WTC11 (cell line): ENCODE results near the gene MRPL33. TPM values are rescaled to one million over a fixed set of nuclear protein-coding genes. Genes with fewer than 3 reads are reported as not detected.
A peak's percentile ranks its signal among the peaks of the same experiment; 100 is the strongest.

Experiments used
- ATAC-seq: fragments of 200-7000 bp; cut with Tn5 transposase; 2 replicates; pipeline ENCODE4 v1.10.0; 2021; ENCODE audit warnings: mild to moderate bottlenecking, moderate library complexity
- CTCF ChIA-PET: fragments of 300-600 bp; sonication (Branson Sonifier 250); formaldehyde crosslinking; loops from one replicate; lab custom pipeline; 2021; ENCODE audit warnings: antibody characterized with exemption; lab: Charles Lee
- POLR2A ChIA-PET: fragments of 350-600 bp; sonication (Branson Sonifier 250); formaldehyde crosslinking; loops from one replicate; lab custom pipeline; 2021; ENCODE audit warnings: antibody characterized with exemption; lab: Charles Lee
- DNase-seq: peaks from one replicate; pipeline ENCODE4 v3.0.0; 2021; ENCODE audit warnings: low spot score
- H3K27ac Mint-ChIP-seq: 2 replicates; pipeline ENCODE4 v1.8.0; 2021; ENCODE audit warnings: mixed read lengths
- H3K27me3 Mint-ChIP-seq: 2 replicates; pipeline ENCODE4 v1.8.0; 2021; ENCODE audit warnings: low read depth, mild to moderate bottlenecking, moderate library complexity, mixed read lengths
- H3K36me3 Mint-ChIP-seq: 2 replicates; pipeline ENCODE4 v1.8.0; 2021; ENCODE audit warnings: mixed read lengths
- H3K4me1 Mint-ChIP-seq: 2 replicates; pipeline ENCODE4 v1.8.0; 2022; ENCODE audit warnings: mixed read lengths
- H3K4me3 Mint-ChIP-seq: 2 replicates; pipeline ENCODE4 v1.8.0; 2021; ENCODE audit warnings: mild to moderate bottlenecking, moderate library complexity, mixed read lengths
- H3K9me3 Mint-ChIP-seq: 2 replicates; pipeline ENCODE4 v1.8.0; 2021; ENCODE audit warnings: mixed read lengths
- ATF1 ChIP-seq: sonication (generic); formaldehyde crosslinking; IDR thresholded peaks from 2 replicates; pipeline ENCODE4 v1.8.1; 2023; ENCODE audit warnings: mild to moderate bottlenecking, moderate library complexity, missing genetic modification reagents
- CREB1 ChIP-seq: sonication (generic); formaldehyde crosslinking; IDR thresholded peaks from 2 replicates; pipeline ENCODE4 v1.8.0; 2023; ENCODE audit warnings: mild to moderate bottlenecking, missing genetic modification reagents
- FOXJ3 ChIP-seq: sonication (generic); formaldehyde crosslinking; IDR thresholded peaks from 2 replicates; pipeline ENCODE4 v1.9.0; 2021; ENCODE audit warnings: missing genetic modification reagents, mild to moderate bottlenecking, borderline replicate concordance
- GRHL2 ChIP-seq: fragments of 250-450 bp; sonication (Bioruptor Pico); IDR thresholded peaks from 2 replicates; pipeline ENCODE4 v1.8.0; 2022; ENCODE audit warnings: mild to moderate bottlenecking, moderate library complexity; ENCODE audit not compliant: insufficient replicate concordance, severe bottlenecking
- GTF2I ChIP-seq: fragments of 250-450 bp; sonication (Bioruptor Pico); conservative IDR thresholded peaks from 2 replicates; pipeline ENCODE4 v1.4.0; 2021; ENCODE audit warnings: mild to moderate bottlenecking
- HMGA2 ChIP-seq: fragments of 250-450 bp; sonication (Bioruptor Pico); IDR thresholded peaks from 2 replicates; pipeline ENCODE4 v1.4.0; 2021; ENCODE audit warnings: mild to moderate bottlenecking, moderate library complexity
- IRF2 ChIP-seq: sonication (generic); formaldehyde crosslinking; IDR thresholded peaks from 2 replicates; pipeline ENCODE4 v1.8.0; 2022; ENCODE audit warnings: low read depth, missing genetic modification reagents, borderline replicate concordance
- JAZF1 ChIP-seq: fragments of 250-450 bp; sonication (Bioruptor Pico); IDR thresholded peaks from 2 replicates; pipeline ENCODE4 v1.9.0; 2021; ENCODE audit warnings: moderate library complexity, mild to moderate bottlenecking, inconsistent platforms
- JUN ChIP-seq: sonication (generic); formaldehyde crosslinking; IDR thresholded peaks from 2 replicates; pipeline ENCODE4 v1.8.0; 2023; ENCODE audit warnings: mild to moderate bottlenecking, missing genetic modification reagents
- MXD4 ChIP-seq: fragments of 250-450 bp; sonication (Bioruptor Pico); IDR thresholded peaks from 2 replicates; pipeline ENCODE4 v1.8.0; 2021; ENCODE audit warnings: mild to moderate bottlenecking, moderate library complexity, borderline replicate concordance
- MYBL2 ChIP-seq: sonication (generic); formaldehyde crosslinking; IDR thresholded peaks from 2 replicates; pipeline ENCODE4 v1.8.1; 2023; ENCODE audit warnings: mild to moderate bottlenecking, moderate library complexity, missing genetic modification reagents
- NFE2L1 ChIP-seq: sonication (generic); formaldehyde crosslinking; IDR thresholded peaks from 2 replicates; pipeline ENCODE4 v1.8.1; 2023; ENCODE audit warnings: missing genetic modification reagents
- NFYB ChIP-seq: sonication (generic); formaldehyde crosslinking; conservative IDR thresholded peaks from 2 replicates; pipeline ENCODE4 v1.8.0; 2022; ENCODE audit warnings: low read depth, missing genetic modification reagents
- PRRX2 ChIP-seq: fragments of 250-450 bp; sonication (Bioruptor Pico); IDR thresholded peaks from 2 replicates; pipeline ENCODE4 v1.8.0; 2021; ENCODE audit warnings: mild to moderate bottlenecking
- SMAD4 ChIP-seq: sonication (generic); formaldehyde crosslinking; IDR thresholded peaks from 2 replicates; pipeline ENCODE4 v1.8.0; 2022; ENCODE audit warnings: mild to moderate bottlenecking, missing genetic modification reagents
- TCF7 ChIP-seq: sonication (generic); formaldehyde crosslinking; IDR thresholded peaks from 2 replicates; pipeline ENCODE4 v1.8.0; 2022; ENCODE audit warnings: mild to moderate bottlenecking, low read depth, missing genetic modification reagents, moderate library complexity
- TP53 ChIP-seq: sonication (generic); formaldehyde crosslinking; IDR thresholded peaks from 2 replicates; pipeline ENCODE4 v1.8.1; 2023; ENCODE audit warnings: mild to moderate bottlenecking, missing genetic modification reagents
- ZNF121 ChIP-seq: sonication (generic); formaldehyde crosslinking; IDR thresholded peaks from 2 replicates; pipeline ENCODE4 v1.8.0; 2023; ENCODE audit warnings: missing genetic modification reagents
- ZNF138 ChIP-seq: sonication (generic); formaldehyde crosslinking; conservative IDR thresholded peaks from 2 replicates; pipeline ENCODE4 v1.8.1; 2022; ENCODE audit warnings: mild to moderate bottlenecking, moderate library complexity, missing genetic modification reagents
- ZNF219 ChIP-seq: sonication (generic); formaldehyde crosslinking; IDR thresholded peaks from 2 replicates; pipeline ENCODE4 v1.8.0; 2023; ENCODE audit warnings: missing genetic modification reagents, mild to moderate bottlenecking, borderline replicate concordance
- ZNF671 ChIP-seq: fragments of 250-450 bp; sonication (Bioruptor Pico); IDR thresholded peaks from 2 replicates; pipeline ENCODE4 v1.8.0; 2021; ENCODE audit warnings: mild to moderate bottlenecking
- total RNA-seq: library from RNA; stranded (reverse); gene quantifications from 3 replicates; pipeline ENCODE4 v1.2.3, GENCODE V29; 2021
- TF ChIP-seq, protein P1 (sequence below): fragments of 250-450 bp; sonication (Bioruptor Pico); IDR thresholded peaks from 2 replicates; pipeline ENCODE4 v1.9.0; 2021; ENCODE audit warnings: mild to moderate bottlenecking, borderline replicate concordance
- TF ChIP-seq, protein P2 (sequence below): sonication (generic); formaldehyde crosslinking; conservative IDR thresholded peaks from 2 replicates; pipeline ENCODE4 v1.8.1; 2022; ENCODE audit warnings: mild to moderate bottlenecking, missing genetic modification reagents
- TF ChIP-seq, protein P3 (sequence below): sonication (generic); formaldehyde crosslinking; IDR thresholded peaks from 2 replicates; pipeline ENCODE4 v1.8.0; 2022; ENCODE audit warnings: mild to moderate bottlenecking, missing genetic modification reagents
- TF ChIP-seq, protein P4 (sequence below): sonication (generic); formaldehyde crosslinking; IDR thresholded peaks from 2 replicates; pipeline ENCODE4 v1.8.1; 2022; ENCODE audit warnings: low read depth, mild to moderate bottlenecking, moderate library complexity, missing genetic modification reagents, borderline replicate concordance

The MRPL33 gene
- total RNA-seq, 1 experiment from 2014 or later = 52.5 TPM

- no peaks in the 10 kb centered on the region for H3K9me3 Mint-ChIP-seq
- H3K4me1 Mint-ChIP-seq = no peaks in the 10 kb centered on the region
- no peak for DNase-seq
- no peaks in the 10 kb centered on the region for H3K36me3 Mint-ChIP-seq
- H3K27me3 Mint-ChIP-seq = peaks cover 4% of the 10 kb centered on the region; the same call in 1 of the 2 replicates
- H3K27ac Mint-ChIP-seq = no peak overlapping the region
- no peak overlapping the region for H3K4me3 Mint-ChIP-seq
- TF ChIP-seq, protein P1, sequence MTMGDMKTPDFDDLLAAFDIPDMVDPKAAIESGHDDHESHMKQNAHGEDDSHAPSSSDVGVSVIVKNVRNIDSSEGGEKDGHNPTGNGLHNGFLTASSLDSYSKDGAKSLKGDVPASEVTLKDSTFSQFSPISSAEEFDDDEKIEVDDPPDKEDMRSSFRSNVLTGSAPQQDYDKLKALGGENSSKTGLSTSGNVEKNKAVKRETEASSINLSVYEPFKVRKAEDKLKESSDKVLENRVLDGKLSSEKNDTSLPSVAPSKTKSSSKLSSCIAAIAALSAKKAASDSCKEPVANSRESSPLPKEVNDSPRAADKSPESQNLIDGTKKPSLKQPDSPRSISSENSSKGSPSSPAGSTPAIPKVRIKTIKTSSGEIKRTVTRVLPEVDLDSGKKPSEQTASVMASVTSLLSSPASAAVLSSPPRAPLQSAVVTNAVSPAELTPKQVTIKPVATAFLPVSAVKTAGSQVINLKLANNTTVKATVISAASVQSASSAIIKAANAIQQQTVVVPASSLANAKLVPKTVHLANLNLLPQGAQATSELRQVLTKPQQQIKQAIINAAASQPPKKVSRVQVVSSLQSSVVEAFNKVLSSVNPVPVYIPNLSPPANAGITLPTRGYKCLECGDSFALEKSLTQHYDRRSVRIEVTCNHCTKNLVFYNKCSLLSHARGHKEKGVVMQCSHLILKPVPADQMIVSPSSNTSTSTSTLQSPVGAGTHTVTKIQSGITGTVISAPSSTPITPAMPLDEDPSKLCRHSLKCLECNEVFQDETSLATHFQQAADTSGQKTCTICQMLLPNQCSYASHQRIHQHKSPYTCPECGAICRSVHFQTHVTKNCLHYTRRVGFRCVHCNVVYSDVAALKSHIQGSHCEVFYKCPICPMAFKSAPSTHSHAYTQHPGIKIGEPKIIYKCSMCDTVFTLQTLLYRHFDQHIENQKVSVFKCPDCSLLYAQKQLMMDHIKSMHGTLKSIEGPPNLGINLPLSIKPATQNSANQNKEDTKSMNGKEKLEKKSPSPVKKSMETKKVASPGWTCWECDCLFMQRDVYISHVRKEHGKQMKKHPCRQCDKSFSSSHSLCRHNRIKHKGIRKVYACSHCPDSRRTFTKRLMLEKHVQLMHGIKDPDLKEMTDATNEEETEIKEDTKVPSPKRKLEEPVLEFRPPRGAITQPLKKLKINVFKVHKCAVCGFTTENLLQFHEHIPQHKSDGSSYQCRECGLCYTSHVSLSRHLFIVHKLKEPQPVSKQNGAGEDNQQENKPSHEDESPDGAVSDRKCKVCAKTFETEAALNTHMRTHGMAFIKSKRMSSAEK (CRISPR knock-in tag) = no peak
- TF ChIP-seq ZNF138 (CRISPR knock-in tag) = no peak
- no peak for TF ChIP-seq SMAD4
- TF ChIP-seq HMGA2 = no peak
- no peak for TF ChIP-seq ZNF219 (CRISPR knock-in tag)
- TF ChIP-seq, protein P2, sequence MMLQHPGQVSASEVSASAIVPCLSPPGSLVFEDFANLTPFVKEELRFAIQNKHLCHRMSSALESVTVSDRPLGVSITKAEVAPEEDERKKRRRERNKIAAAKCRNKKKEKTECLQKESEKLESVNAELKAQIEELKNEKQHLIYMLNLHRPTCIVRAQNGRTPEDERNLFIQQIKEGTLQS = no peak
- TF ChIP-seq NFE2L1 = no peak
- no peak for TF ChIP-seq NFYB (CRISPR knock-in tag)
- TF ChIP-seq MXD4 (CRISPR knock-in tag) = no peak
- TF ChIP-seq TP53 (CRISPR knock-in tag) = no peak
- TF ChIP-seq, all 79 proteins: peak for 0
- CTCF ChIA-PET = no interaction called here
- no peak for ATAC-seq
- POLR2A ChIA-PET = no interaction called here
Measured at GRCh38 chr2:27802547-27802946, 31.0 kb downstream of the MRPL33 start.

GRCh38 chr2:27803046-27803445 lies 31.5 kb downstream of the MRPL33 start:
- POLR2A ChIA-PET = no interaction called here

GRCh38 chr2:27804146-27804545 lies 32.6 kb downstream of the MRPL33 start:
- Mint-ChIP-seq H3K4me3 (no peak overlapping the region), H3K27me3 (no peaks in the 10 kb centered on the region), H3K9me3 (no peaks in the 10 kb centered on the region), H3K27ac (no peak overlapping the region), H3K4me1 (no peaks in the 10 kb centered on the region), H3K36me3 (no peaks in the 10 kb centered on the region)
- ChIA-PET POLR2A (interaction anchor here (0.9 kb wide), 1 partner anchor 52 kb away, joined by 3 read pairs; no protein-coding TSS in a partner anchor), CTCF (interaction anchor here (1.7 kb wide), 1 partner anchor 81 kb away, joined by 5 read pairs; no protein-coding TSS in a partner anchor)
- ATAC-seq = no peak
- no peak for DNase-seq
- TF ChIP-seq ZNF219 (CRISPR knock-in tag) = no peak
- TF ChIP-seq HMGA2 = no peak
- TF ChIP-seq GTF2I (CRISPR knock-in tag) = no peak
- TF ChIP-seq ZNF671 (CRISPR knock-in tag) = no peak
- no peak for TF ChIP-seq CREB1 (CRISPR knock-in tag)
- TF ChIP-seq, protein P3, sequence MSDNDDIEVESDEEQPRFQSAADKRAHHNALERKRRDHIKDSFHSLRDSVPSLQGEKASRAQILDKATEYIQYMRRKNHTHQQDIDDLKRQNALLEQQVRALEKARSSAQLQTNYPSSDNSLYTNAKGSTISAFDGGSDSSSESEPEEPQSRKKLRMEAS (CRISPR knock-in tag) = no peak
- TF ChIP-seq, protein P1 (CRISPR knock-in tag) = no peak
- no peak for TF ChIP-seq ZNF138 (CRISPR knock-in tag)
- TF ChIP-seq FOXJ3 (CRISPR knock-in tag) = no peak
- TF ChIP-seq NFYB (CRISPR knock-in tag) = no peak
- TF ChIP-seq JUN (CRISPR knock-in tag) = no peak
- TF ChIP-seq, protein P4, sequence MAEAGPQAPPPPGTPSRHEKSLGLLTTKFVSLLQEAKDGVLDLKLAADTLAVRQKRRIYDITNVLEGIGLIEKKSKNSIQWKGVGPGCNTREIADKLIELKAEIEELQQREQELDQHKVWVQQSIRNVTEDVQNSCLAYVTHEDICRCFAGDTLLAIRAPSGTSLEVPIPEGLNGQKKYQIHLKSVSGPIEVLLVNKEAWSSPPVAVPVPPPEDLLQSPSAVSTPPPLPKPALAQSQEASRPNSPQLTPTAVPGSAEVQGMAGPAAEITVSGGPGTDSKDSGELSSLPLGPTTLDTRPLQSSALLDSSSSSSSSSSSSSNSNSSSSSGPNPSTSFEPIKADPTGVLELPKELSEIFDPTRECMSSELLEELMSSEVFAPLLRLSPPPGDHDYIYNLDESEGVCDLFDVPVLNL (CRISPR knock-in tag) = no peak
- no peak for TF ChIP-seq TP53 (CRISPR knock-in tag)
- no peak for TF ChIP-seq ZNF121 (CRISPR knock-in tag)
- TF ChIP-seq MXD4 (CRISPR knock-in tag) = no peak

More at GRCh38 chr2:27803046-27803445, 31.5 kb downstream of the MRPL33 start:
- H3K9me3 Mint-ChIP-seq = no peaks in the 10 kb centered on the region
- peaks cover 4% of the 10 kb centered on the region; the same call in 1 of the 2 replicates for H3K27me3 Mint-ChIP-seq
- no peaks in the 10 kb centered on the region for H3K4me1 Mint-ChIP-seq
- no peak for TF ChIP-seq TCF7 (CRISPR knock-in tag)
- TF ChIP-seq GRHL2 (CRISPR knock-in tag) = no peak
- TF ChIP-seq JAZF1 (CRISPR knock-in tag) = no peak
- TF ChIP-seq ZNF671 (CRISPR knock-in tag) = no peak
- no peak for TF ChIP-seq FOXJ3 (CRISPR knock-in tag)
- no peak for TF ChIP-seq IRF2 (CRISPR knock-in tag)
- TF ChIP-seq PRRX2 = no peak
- no peak for TF ChIP-seq ATF1
- TF ChIP-seq MYBL2 (CRISPR knock-in tag) = no peak
- TF ChIP-seq, all 79 proteins: peak for 0
- no peak for ATAC-seq
- DNase-seq = no peak
- Mint-ChIP-seq H3K4me3 (no peak overlapping the region), H3K27ac (peak overlapping the region; percentile 41; the same call in 1 of the 2 replicates), H3K36me3 (no peaks in the 10 kb centered on the region)
- CTCF ChIA-PET = no interaction called here
